ENCODE data around the gene AGL.
A peak's percentile ranks its signal among the peaks of the same experiment; 100 is the strongest.
"Not testable (repeated sequence)": the region's sequence is repeated elsewhere in the genome, so short reads cannot be mapped to it uniquely, and the experiment has no call there.

AGL gene

DNA sequence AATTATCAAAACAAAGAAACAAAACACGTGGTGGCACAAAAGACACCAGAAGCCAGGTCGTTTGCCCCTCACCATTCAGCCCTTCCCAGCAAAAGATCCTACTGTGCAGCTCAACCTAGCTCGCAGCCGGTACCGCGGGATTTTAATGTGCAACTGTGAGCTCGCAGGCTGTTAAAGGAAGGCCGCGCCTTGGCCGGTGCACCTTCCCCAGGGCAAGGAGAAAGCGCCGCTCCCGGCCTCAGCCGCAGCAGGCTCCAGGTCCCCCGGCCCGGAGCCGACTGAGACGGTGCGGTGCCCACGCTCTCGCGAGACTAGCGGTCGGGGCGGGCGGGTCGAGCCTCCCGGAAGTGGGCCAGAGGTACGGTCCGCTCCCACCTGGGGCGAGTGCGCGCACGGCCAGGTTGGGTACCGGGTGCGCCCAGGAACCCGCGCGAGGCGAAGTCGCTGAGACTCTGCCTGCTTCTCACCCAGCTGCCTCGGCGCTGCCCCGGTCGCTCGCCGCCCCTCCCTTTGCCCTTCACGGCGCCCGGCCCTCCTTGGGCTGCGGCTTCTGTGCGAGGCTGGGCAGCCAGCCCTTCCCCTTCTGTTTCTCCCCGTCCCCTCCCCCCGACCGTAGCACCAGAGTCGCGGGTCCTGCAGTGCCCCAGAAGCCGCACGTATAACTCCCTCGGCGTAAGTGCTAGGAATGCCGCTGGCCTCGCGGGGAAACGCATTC, at the start of gene AGL:
Gene AGL (plus strand): TSS at position 618 of the 715 bp plus-strand sequence. CDS start 682 bp downstream, outside the sequence.
- Mint-ChIP-seq H3K27me3 (no peaks in the 10 kb centered on the region), H3K9me3 (no peaks in the 10 kb centered on the region), H3K4me1 (peaks cover 37% of the 10 kb centered on the region)

DNA sequence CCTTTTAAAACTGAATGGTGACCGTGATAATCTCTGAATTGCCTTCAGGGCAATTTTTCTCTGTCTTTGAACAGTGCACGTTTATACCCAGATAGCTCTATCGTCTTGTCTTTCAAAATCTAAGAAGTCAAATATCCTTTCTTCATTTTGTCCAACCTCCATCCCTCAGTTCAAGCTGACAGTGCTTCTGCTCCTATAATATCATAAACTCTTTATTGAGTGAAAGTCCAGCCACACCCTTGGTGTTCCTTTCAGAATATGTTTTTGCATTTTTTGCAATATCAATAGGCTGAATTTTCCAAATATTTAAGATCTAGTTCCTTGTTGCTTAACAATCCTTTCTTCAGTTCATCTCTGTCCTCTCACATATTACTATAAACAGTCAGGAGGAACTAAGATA, 48.6 kb upstream of the AGL start:
- Mint-ChIP-seq H3K27ac (no peak overlapping the region), H3K36me3 (no peaks in the 10 kb centered on the region), H3K27me3 (no peaks in the 10 kb centered on the region), H3K9me3 (no peaks in the 10 kb centered on the region), H3K4me3 (no peak overlapping the region), H3K4me1 (peaks cover 3% of the 10 kb centered on the region)
- ATAC-seq: no peak

More for the DNA sequence above, at the start of gene AGL:
- peak within 1 kb of the TSS; percentile 91 for H3K4me3 Mint-ChIP-seq
- peak; percentile 99 for ATAC-seq
- peaks cover 25% of the 10 kb centered on the region for H3K36me3 Mint-ChIP-seq
- peak within 1 kb of the TSS; percentile 93 for H3K27ac Mint-ChIP-seq

DNA sequence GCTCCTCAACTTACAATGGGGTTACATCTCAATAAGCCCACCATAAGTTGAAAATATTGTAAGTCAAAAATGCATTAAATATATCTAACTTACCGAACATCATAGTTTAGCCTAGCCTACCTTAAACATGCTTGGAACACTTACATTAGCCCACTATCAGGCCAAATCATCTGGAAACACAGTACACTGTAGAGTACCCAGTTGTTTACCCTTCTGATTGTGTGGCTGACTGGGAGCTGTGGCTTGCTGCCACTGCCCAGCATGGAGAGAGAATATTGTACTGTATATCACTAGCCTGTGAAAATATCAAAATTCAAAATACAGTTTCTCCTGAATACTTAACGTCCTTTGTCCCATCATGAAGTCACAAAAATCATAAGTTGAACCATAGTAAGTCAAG, 43.3 kb upstream of the AGL start:
- Mint-ChIP-seq H3K4me1 (no peaks in the 10 kb centered on the region), H3K36me3 (no peaks in the 10 kb centered on the region), H3K27ac (no peak overlapping the region), H3K27me3 (no peaks in the 10 kb centered on the region), H3K4me3 (no peak overlapping the region), H3K9me3 (no peaks in the 10 kb centered on the region)
- ATAC-seq: no peak

DNA sequence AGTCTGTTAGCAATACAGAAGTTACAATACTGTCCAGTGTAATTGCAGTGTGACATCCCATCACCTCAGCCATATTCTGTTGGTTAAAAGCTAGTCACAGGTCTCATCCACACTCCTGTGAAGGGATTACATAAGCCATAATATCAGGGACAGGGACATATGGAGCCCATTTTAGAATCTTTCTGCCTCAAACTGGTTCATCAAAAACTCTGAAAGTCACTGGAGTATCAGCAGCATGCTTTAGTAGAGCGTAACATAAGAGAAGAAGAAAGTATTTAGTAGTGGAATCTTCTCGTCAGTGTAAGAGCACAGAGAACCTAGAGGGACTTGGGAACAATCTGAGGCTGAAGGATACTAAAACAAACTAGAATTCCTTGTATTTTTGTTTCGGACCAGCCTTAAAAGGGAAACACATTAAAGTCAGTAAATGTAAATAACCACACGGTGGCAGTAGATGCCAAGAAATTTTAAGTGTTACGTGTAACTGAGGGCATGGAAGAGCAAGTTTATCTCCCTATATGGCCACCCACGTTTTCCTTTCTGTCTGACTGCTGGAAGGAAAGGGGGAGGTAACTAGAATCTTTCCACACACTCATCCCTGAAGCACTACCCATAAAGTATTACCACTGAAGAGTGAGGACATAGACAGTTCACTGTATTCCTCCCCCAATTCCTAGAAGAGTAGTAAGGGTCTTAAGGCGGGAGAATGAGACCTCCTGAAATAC, 41.6 kb upstream of the AGL start:
- Mint-ChIP-seq H3K27ac (no peak overlapping the region), H3K36me3 (no peaks in the 10 kb centered on the region), H3K4me1 (no peaks in the 10 kb centered on the region), H3K27me3 (peaks cover 8% of the 10 kb centered on the region), H3K4me3 (no peak overlapping the region), H3K9me3 (no peaks in the 10 kb centered on the region)
- ATAC-seq: peak; percentile 64

DNA sequence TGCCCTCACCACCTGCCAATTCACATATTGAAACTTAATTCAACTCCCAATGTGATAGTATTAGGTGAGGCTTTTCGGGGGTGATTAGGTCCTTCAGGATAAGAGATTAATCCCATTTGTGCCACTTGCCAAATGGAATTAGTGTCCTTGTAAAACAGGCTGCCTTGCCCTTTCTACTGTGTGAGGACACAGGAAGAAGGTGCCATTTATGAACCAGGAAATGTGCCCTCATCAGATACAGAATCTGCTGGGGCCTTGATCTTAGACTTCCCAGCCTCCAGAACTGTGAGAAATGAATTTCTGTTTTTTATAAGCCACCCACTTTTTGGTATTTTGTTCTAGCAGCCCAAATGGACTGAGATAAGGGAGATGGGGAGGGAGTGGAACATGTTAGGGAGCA, 39.1 kb upstream of the AGL start:
- H3K4me1 Mint-ChIP-seq: no peaks in the 10 kb centered on the region
- H3K36me3 Mint-ChIP-seq: no peaks in the 10 kb centered on the region
- no peak for ATAC-seq
- H3K27ac Mint-ChIP-seq: no peak overlapping the region
- peaks cover 16% of the 10 kb centered on the region for H3K27me3 Mint-ChIP-seq
- H3K9me3 Mint-ChIP-seq: no peaks in the 10 kb centered on the region
- no peak overlapping the region for H3K4me3 Mint-ChIP-seq

DNA sequence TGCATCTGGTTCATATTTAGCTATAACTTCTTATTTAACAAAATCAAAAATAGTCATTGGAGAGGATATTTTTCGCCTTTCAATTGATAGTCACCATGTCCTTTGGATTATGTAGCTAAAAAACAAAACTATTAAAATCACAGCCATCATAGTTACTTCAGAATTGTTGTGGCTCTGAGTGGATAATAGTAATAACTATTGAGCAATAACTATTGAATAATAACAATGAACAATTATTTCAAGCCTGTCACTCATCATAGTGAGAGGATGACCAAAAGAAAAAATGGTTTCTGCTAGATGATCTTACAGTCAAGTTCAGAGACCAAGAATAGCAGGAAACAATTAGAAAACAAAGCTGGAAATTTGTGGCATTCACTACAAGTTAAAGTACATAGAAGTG, 38.4 kb upstream of the AGL start:
- no peaks in the 10 kb centered on the region for H3K9me3 Mint-ChIP-seq
- H3K27ac Mint-ChIP-seq: no peak overlapping the region
- H3K36me3 Mint-ChIP-seq: no peaks in the 10 kb centered on the region
- no peak for ATAC-seq
- no peaks in the 10 kb centered on the region for H3K4me1 Mint-ChIP-seq
- H3K27me3 Mint-ChIP-seq: peaks cover 16% of the 10 kb centered on the region
- H3K4me3 Mint-ChIP-seq: no peak overlapping the region

DNA sequence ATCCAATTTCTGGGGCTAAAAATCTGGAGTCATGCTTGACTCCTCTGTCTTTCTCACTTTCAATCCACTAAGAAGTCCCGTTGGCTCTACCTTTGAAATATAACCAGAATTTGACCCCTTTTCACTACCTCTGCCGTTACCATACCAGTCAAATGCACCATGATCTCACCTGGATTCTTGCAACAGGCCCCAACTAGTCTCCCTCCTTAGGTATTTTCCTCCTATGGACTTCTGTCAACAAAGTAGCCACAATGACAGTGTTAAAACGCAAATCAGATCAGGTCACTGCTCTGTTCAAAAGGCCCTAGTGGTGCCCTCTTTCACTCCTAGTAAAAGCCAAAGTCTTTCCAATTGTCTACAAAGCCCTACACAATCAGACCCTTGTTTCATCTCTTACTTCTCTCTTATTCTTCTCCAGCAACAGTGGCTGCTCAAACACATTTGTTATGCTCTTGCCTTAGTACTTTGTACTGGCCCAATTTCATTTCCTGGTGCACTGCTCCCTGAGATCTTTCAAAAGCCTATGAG, 35.7 kb upstream of the AGL start:
- Mint-ChIP-seq H3K36me3 (no peaks in the 10 kb centered on the region), H3K4me1 (no peaks in the 10 kb centered on the region), H3K27ac (no peak overlapping the region), H3K4me3 (no peak overlapping the region), H3K9me3 (no peaks in the 10 kb centered on the region), H3K27me3 (peaks cover 16% of the 10 kb centered on the region)
- ATAC-seq: no peak

DNA sequence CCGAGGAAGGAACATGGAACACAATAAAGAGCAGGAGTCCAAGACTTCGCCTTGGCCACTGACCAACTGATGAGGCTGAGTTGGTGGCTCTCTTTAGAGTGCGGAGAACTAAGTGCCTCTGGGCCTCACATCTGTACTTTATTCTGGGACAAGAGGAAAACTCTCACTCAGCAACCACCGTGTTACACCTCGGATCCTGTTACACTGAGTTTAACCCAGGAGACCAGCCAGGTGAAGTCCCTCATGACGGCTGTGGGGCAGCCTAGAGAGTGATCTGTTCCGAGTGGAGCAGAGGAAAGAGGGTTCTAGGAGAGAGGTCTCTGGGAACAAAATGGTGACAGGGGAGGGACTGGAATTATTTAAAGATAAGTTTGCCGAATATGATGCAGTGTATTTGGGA, 33.5 kb upstream of the AGL start:
- ATAC-seq: no peak
- Mint-ChIP-seq H3K36me3 (no peaks in the 10 kb centered on the region), H3K27ac (no peak overlapping the region), H3K9me3 (no peaks in the 10 kb centered on the region), H3K4me1 (peaks cover 16% of the 10 kb centered on the region), H3K4me3 (no peak overlapping the region), H3K27me3 (peaks cover 16% of the 10 kb centered on the region)

DNA sequence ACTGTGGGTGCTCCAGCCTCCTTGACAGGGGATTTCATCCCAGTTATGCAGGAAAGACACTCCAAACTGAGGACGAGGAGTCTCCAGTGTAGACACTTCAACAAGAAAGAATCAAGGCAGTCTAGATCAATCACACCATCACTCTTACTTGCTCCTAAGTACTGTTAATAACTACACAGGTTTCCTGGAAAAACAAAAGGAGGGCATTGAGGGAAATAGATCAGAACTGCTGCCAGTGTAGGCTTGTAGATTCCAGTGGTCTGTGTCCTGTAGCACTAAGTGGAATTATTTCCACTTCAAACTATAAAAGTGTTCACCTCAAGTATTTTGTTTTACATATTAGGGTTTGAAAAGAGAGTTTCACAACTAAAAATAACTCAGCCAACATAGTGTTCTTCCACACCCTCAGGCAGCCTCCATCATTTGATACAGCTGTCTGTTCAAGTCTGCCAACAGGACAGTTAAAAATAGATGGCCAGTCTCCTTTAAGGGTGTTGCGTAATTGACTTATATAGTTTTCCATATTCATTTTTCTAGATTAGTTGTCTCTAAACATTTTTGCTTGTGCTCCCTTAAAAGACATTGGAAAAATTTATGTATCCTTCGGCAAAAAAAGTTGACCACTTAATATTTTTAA, 32.0 kb upstream of the AGL start:
- H3K27me3 Mint-ChIP-seq: peaks cover 11% of the 10 kb centered on the region

DNA sequence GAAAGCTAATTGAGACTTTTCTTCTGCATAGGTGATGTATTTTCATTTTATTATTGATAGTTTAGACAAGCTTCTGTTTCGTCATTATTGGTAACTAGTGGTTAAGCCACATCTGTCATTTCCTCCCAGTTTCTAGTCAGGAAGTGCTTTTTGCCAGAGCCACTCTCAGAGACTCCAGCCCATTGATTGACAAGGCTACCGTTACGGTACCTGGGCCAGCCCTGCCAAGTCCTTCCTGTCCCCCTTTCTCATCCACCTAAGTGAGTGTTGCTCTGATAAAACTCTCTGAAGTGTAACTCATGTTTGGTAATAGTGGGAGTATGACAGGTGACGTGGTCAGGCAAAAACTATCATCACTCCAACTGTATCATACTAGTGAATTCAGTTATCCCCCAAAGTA, 29.6 kb upstream of the AGL start:
- no peak overlapping the region for H3K4me3 Mint-ChIP-seq
- H3K9me3 Mint-ChIP-seq: peaks cover 3% of the 10 kb centered on the region
- H3K27me3 Mint-ChIP-seq: no peaks in the 10 kb centered on the region
- H3K27ac Mint-ChIP-seq: peak overlapping the region; percentile 50
- peaks cover 5% of the 10 kb centered on the region for H3K36me3 Mint-ChIP-seq
- H3K4me1 Mint-ChIP-seq: peaks cover 23% of the 10 kb centered on the region
- ATAC-seq: peak; percentile 48

More for the DNA sequence above, 32.0 kb upstream of the AGL start:
- H3K27ac Mint-ChIP-seq: no peak overlapping the region
- no peaks in the 10 kb centered on the region for H3K36me3 Mint-ChIP-seq
- no peak overlapping the region for H3K4me3 Mint-ChIP-seq
- ATAC-seq: no peak
- H3K4me1 Mint-ChIP-seq: peaks cover 23% of the 10 kb centered on the region
- H3K9me3 Mint-ChIP-seq: no peaks in the 10 kb centered on the region

DNA sequence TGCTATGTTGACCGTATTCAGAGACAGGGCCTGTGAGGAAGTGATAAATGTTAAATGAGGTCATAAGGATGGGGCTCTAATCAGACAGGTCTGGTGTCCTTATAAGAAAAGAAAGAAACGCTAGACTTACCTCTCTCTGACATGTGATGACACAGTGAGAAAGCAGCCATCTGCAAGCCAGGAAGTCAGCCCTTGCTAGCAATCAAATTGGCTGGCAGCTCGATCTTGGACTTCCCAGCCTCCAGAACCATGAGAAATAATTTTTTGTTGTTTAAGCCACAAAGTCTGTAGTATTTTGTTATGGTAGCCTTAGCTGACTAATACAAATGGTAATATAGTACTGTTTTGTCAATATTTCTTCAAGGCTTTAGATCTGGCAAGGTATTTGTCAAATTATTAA, 25.1 kb upstream of the AGL start:
- Mint-ChIP-seq H3K4me1 (peaks cover 18% of the 10 kb centered on the region), H3K27me3 (peaks cover 14% of the 10 kb centered on the region), H3K27ac (no peak overlapping the region), H3K36me3 (peaks cover 5% of the 10 kb centered on the region), H3K4me3 (no peak overlapping the region), H3K9me3 (peaks cover 5% of the 10 kb centered on the region)
- ATAC-seq: no peak

DNA sequence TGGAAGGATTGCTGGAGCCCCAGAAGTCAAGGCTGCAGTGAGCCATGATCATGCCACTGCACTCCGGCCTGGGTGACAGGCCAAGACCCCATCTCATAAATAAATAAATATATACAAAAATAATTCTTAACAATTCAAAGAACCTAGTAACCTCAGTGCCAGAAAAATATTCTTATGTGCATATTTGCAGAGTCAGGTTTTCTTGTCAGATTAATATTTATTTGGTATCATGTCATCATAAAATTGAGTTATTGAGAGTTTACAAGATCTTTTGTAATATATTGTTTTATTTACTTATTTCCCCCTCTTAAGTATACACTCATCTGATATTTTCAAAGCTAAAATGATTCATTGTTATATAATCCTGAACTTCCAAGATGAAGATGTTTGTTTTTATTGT, 24.5 kb upstream of the AGL start:
- Mint-ChIP-seq H3K27ac (no peak overlapping the region), H3K27me3 (peaks cover 14% of the 10 kb centered on the region), H3K4me1 (peaks cover 12% of the 10 kb centered on the region), H3K9me3 (peaks cover 5% of the 10 kb centered on the region), H3K36me3 (peaks cover 5% of the 10 kb centered on the region), H3K4me3 (no peak overlapping the region)
- ATAC-seq: no peak

DNA sequence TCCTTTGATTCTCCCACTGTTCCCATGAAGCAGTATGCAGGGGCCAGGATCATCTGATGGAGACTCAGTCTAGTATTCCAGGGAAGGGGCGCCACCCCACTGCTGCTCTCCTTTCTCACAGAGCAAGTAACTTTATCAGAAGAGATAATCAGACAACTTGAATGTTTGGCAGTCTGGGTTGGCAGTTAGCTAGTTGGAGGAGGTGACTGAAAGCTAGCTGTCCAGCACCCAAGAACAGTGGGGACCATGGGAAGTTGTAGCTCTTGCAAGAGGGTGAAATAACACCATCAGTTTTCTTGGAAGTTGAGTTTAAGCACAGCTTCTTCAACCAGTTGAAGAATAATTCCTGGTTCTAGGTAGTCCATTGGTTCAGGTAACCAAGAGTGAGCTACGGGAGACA, 22.2 kb upstream of the AGL start:
- H3K4me3 Mint-ChIP-seq: no peak overlapping the region
- H3K9me3 Mint-ChIP-seq: peaks cover 10% of the 10 kb centered on the region
- H3K4me1 Mint-ChIP-seq: no peaks in the 10 kb centered on the region
- H3K27ac Mint-ChIP-seq: no peak overlapping the region
- peaks cover 5% of the 10 kb centered on the region for H3K36me3 Mint-ChIP-seq
- ATAC-seq: no peak
- peaks cover 14% of the 10 kb centered on the region for H3K27me3 Mint-ChIP-seq

DNA sequence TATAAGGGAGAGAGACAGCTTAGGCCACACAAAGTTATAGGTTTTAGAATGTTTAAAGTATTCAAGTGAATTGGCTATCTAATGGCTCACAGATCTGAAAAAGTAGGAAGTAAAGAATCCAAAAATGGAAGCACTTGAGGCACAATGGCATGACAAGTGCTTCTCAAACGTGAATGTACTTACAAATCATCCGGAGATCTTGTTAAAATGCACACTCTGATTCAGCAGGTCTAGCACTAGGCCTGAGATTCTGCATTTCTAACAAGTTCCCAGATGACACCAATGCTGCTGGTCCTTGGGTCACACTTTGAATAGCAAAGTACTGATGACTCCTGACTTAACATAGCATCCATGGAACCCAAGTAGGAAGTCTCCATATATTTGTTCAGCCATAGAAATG, 20.9 kb upstream of the AGL start:
- peaks cover 12% of the 10 kb centered on the region for H3K9me3 Mint-ChIP-seq
- peaks cover 14% of the 10 kb centered on the region for H3K27me3 Mint-ChIP-seq
- H3K36me3 Mint-ChIP-seq: peaks cover 5% of the 10 kb centered on the region
- H3K4me3 Mint-ChIP-seq: no peak overlapping the region
- no peak overlapping the region for H3K27ac Mint-ChIP-seq
- ATAC-seq: no peak
- peaks cover 6% of the 10 kb centered on the region for H3K4me1 Mint-ChIP-seq

DNA sequence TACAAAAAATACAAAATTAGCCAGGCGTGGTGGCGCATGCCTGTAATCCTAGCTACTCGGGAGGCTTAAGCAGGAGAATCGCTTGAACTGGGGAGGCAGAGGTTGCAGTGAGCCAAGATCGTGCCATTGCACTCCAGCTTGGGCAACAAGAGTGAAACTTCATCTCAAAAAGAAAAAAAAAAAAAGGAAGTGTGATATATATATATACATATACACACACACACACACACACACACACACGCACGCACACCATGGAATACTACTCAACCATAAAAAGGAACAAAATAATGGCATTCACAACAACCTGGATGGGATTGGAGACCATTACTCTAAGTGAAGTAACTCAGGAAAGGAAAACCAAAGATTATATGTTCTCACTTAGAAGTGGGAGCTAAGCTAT, 16.2 kb upstream of the AGL start:
- H3K36me3 Mint-ChIP-seq, ATAC-seq, H3K9me3 Mint-ChIP-seq, H3K27ac Mint-ChIP-seq, H3K4me3 Mint-ChIP-seq, H3K4me1 Mint-ChIP-seq, H3K27me3 Mint-ChIP-seq: not testable (repeated sequence)
